NCI-H187 (cell line): Measurements from ENCODE around the gene PDCD1LG2.

ENCODE experiments used
- DNase-seq, 2 experiments: peaks; one replicate each; lab custom pipeline; 2025; lab: John Stamatoyannopoulos, UW

PDCD1LG2 gene

GRCh38 chr9:5531101-5531882 is 21.0 kb downstream of the PDCD1LG2 start:
- no peak for DNase-seq

- no peak for DNase-seq
These were observed 22.0 kb downstream of the PDCD1LG2 start for GRCh38 chr9:5532306-5532705.

GRCh38 chr9:5532790-5533189 is 22.5 kb downstream of the PDCD1LG2 start:
- no peak for DNase-seq

- DNase-seq: no peak
These were observed 26.4 kb downstream of the PDCD1LG2 start for GRCh38 chr9:5536684-5537083.

GRCh38 chr9:5543875-5544702 is 33.8 kb downstream of the PDCD1LG2 start:
- DNase-seq: no peak

- no peak for DNase-seq
These were observed 39.6 kb downstream of the PDCD1LG2 start for GRCh38 chr9:5549658-5550650.

GRCh38 chr9:5551368-5552150 is 41.2 kb downstream of the PDCD1LG2 start:
- no peak for DNase-seq

- DNase-seq: no peak
These were observed 42.0 kb downstream of the PDCD1LG2 start for GRCh38 chr9:5552301-5552700.

- DNase-seq: no peak
These were observed 42.9 kb downstream of the PDCD1LG2 start for GRCh38 chr9:5553211-5553610.

GRCh38 chr9:5554254-5554653 is 43.9 kb downstream of the PDCD1LG2 start:
- no peak for DNase-seq

- no peak for DNase-seq
These were observed 45.9 kb downstream of the PDCD1LG2 start for GRCh38 chr9:5556101-5556705.

GRCh38 chr9:5557606-5558587 is 47.6 kb downstream of the PDCD1LG2 start:
- no peak for DNase-seq

- DNase-seq: no peak
These were observed 49.3 kb downstream of the PDCD1LG2 start for GRCh38 chr9:5559659-5560058.

- DNase-seq: no peak
These were observed 50.2 kb downstream of the PDCD1LG2 start for GRCh38 chr9:5560443-5561100.

- DNase-seq: no peak
These were observed 51.6 kb downstream of the PDCD1LG2 start for GRCh38 chr9:5561828-5562488.

GRCh38 chr9:5562806-5563416 is 52.6 kb downstream of the PDCD1LG2 start:
- DNase-seq: no peak

GRCh38 chr9:5563417-5563815 is 53.1 kb downstream of the PDCD1LG2 start:
- DNase-seq: no peak

- DNase-seq: no peak
These were observed 53.6 kb downstream of the PDCD1LG2 start for GRCh38 chr9:5563886-5564285.
